Smooth muscle cell (in vitro differentiated cells): ENCODE results near the gene TMC8. TPM values are rescaled to one million over a fixed set of nuclear protein-coding genes. Genes with fewer than 3 reads are reported as not detected.

ENCODE experiments used
- DNase-seq: peaks from one replicate; lab custom pipeline; 2025; ENCODE audit not compliant: unreplicated experiment; lab: John Stamatoyannopoulos, UW
- H2AFZ ChIP-seq: fragments of 200-600 bp; sonication (generic); 2 replicates; pipeline ENCODE4 v1.6.0; 2016; ENCODE audit warnings: antibody characterized with exemption, low read depth, mild to moderate bottlenecking
- H3F3A ChIP-seq: fragments of 200-600 bp; sonication (generic); 2 replicates; pipeline ENCODE4 v1.6.0; 2017; ENCODE audit warnings: antibody characterized with exemption, low read depth
- H3K27ac ChIP-seq: fragments of 200-600 bp; sonication (generic); 2 replicates; pipeline ENCODE4 v1.5.1; 2016; ENCODE audit warnings: low read depth, mild to moderate bottlenecking
- H3K27me3 ChIP-seq: fragments of 200-600 bp; sonication (generic); 2 replicates; pipeline ENCODE4 v1.6.1; 2016; ENCODE audit warnings: low read depth, mild to moderate bottlenecking
- H3K36me3 ChIP-seq: fragments of 200-600 bp; sonication (generic); 2 replicates; pipeline ENCODE4 v1.5.1; 2016; ENCODE audit warnings: low read depth
- H3K4me1 ChIP-seq: fragments of 200-600 bp; sonication (generic); 2 replicates; pipeline ENCODE4 v1.5.1; 2016; ENCODE audit warnings: low read depth
- H3K4me2 ChIP-seq: fragments of 200-600 bp; sonication (generic); 2 replicates; pipeline ENCODE4 v1.6.0; 2016; ENCODE audit warnings: mild to moderate bottlenecking
- H3K4me3 ChIP-seq: fragments of 200-600 bp; sonication (generic); 2 replicates; pipeline ENCODE4 v1.5.1; 2016; ENCODE audit warnings: mild to moderate bottlenecking
- H3K79me2 ChIP-seq: fragments of 200-600 bp; sonication (generic); 2 replicates; pipeline ENCODE4 v1.6.0; 2016; ENCODE audit warnings: low read depth, mild to moderate bottlenecking
- H3K9ac ChIP-seq: fragments of 200-600 bp; sonication (generic); 2 replicates; pipeline ENCODE4 v1.6.0; 2016; ENCODE audit warnings: low read depth
- H3K9me3 ChIP-seq: fragments of 200-600 bp; sonication (generic); replicated peaks from 2 replicates; pipeline ENCODE4 v1.5.1; 2016; ENCODE audit warnings: low read depth
- H4K20me1 ChIP-seq: fragments of 200-600 bp; sonication (generic); 2 replicates; pipeline ENCODE4 v1.6.0; 2016; ENCODE audit warnings: low read depth
- CTCF ChIP-seq: fragments of 200-600 bp; sonication (generic); IDR thresholded peaks from 2 replicates; pipeline ENCODE4 v1.5.1; 2017; ENCODE audit warnings: borderline replicate concordance, mild to moderate bottlenecking, antibody characterized with exemption; ENCODE audit not compliant: insufficient read depth, poor library complexity, severe bottlenecking
- WGBS: methylation state at CpG from one replicate; pipeline ENCODE4 v1.1.7; 2016; ENCODE audit warnings: low lambda C conversion rate; 5-methylcytosine and 5-hydroxymethylcytosine counted together
- polyA plus RNA-seq: library from polyadenylated mRNA; unstranded; fragments of >200 nt; fragmentation: Nextera tagmentation; extraction: Ambion mirVana; gene quantifications from 2 replicates; pipeline ENCODE4 v1.2.1, GENCODE V29; 2016
- total RNA-seq: library from RNA; depleted of rRNA; stranded (reverse); fragments of >200 nt; gene quantifications from 2 replicates; pipeline ENCODE4 v1.2.3, GENCODE V29; 2014

Gene TMC8
- total and polyA plus RNA-seq, 2 experiments from 2014 or later = 0.27 to 0.38 TPM

- H3K4me1 ChIP-seq = no peaks in the 10 kb centered on the region
- no peaks in the 10 kb centered on the region for H4K20me1 ChIP-seq
- H3K79me2 ChIP-seq = no peaks in the 10 kb centered on the region
- no peaks in the 10 kb centered on the region for H3K27me3 ChIP-seq
- DNase-seq = no peak
- no peak overlapping the region for H3K9ac ChIP-seq
- 98% methylated on average over 13 of the region's 13 CpGs for WGBS
- H3K27ac ChIP-seq = no peak overlapping the region
- H3K9me3 ChIP-seq = no peaks in the 10 kb centered on the region
- H3K4me3 ChIP-seq = no peak overlapping the region
- no peak overlapping the region for H2AFZ ChIP-seq
- no peaks in the 10 kb centered on the region for H3F3A ChIP-seq
- TF ChIP-seq CTCF = no peak
- H3K4me2 ChIP-seq = no peak overlapping the region
- peaks cover under 1% of the 10 kb centered on the region for H3K36me3 ChIP-seq
Measured at GRCh38 chr17:78086740-78087139, 43.8 kb upstream of the TMC8 start.

DNA sequence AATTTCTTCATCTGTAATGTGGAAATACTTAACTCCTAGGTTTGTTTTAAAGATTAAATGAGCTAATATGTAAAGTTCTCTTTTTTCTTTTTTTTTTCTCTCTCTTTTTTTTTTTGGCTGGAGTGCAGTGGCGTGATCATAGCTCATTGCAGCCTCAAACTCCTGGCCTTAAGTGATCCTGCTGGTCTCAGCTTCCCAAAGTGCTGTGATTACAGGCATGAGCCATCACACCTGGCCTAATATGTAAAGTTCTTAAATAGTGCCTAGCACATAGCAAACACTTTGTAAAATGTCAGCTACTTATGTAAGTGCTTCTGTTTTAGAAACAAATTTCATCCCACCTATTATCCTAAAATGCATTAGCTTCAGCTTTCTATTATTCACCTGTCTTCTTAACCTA is 42.0 kb upstream of the TMC8 start:
- H2AFZ ChIP-seq = no peak overlapping the region
- H4K20me1 ChIP-seq = no peaks in the 10 kb centered on the region
- DNase-seq = no peak
- TF ChIP-seq CTCF = no peak
- H3K4me2 ChIP-seq = no peak overlapping the region
- 100% methylated on average over 1 of the region's 1 CpG for WGBS
- H3K27me3 ChIP-seq = no peaks in the 10 kb centered on the region
- no peak overlapping the region for H3K27ac ChIP-seq
- no peak overlapping the region for H3K4me3 ChIP-seq
- no peaks in the 10 kb centered on the region for H3F3A ChIP-seq
- no peaks in the 10 kb centered on the region for H3K4me1 ChIP-seq
- no peaks in the 10 kb centered on the region for H3K9me3 ChIP-seq
- no peak overlapping the region for H3K9ac ChIP-seq
- no peaks in the 10 kb centered on the region for H3K79me2 ChIP-seq
- peaks cover 13% of the 10 kb centered on the region for H3K36me3 ChIP-seq

GRCh38 chr17:78089576-78090281 is 40.8 kb upstream of the TMC8 start:
- H2AFZ ChIP-seq = no peak overlapping the region
- no peaks in the 10 kb centered on the region for H4K20me1 ChIP-seq
- TF ChIP-seq CTCF = no peak
- peaks cover 13% of the 10 kb centered on the region for H3K36me3 ChIP-seq
- no peak for DNase-seq
- no peaks in the 10 kb centered on the region for H3K79me2 ChIP-seq
- H3K4me3 ChIP-seq = no peak overlapping the region
- no peak overlapping the region for H3K9ac ChIP-seq
- H3K9me3 ChIP-seq = no peaks in the 10 kb centered on the region
- H3F3A ChIP-seq = no peaks in the 10 kb centered on the region
- no peaks in the 10 kb centered on the region for H3K4me1 ChIP-seq
- H3K27me3 ChIP-seq = no peaks in the 10 kb centered on the region
- no peak overlapping the region for H3K4me2 ChIP-seq
- WGBS = 91% methylated on average over 7 of the region's 7 CpGs
- no peak overlapping the region for H3K27ac ChIP-seq

- H3K4me1 ChIP-seq = no peaks in the 10 kb centered on the region
- no peak overlapping the region for H3K27ac ChIP-seq
- no peaks in the 10 kb centered on the region for H3K79me2 ChIP-seq
- 92% methylated on average over 6 of the region's 6 CpGs for WGBS
- no peak overlapping the region for H2AFZ ChIP-seq
- no peak for TF ChIP-seq CTCF
- H3K4me2 ChIP-seq = no peak overlapping the region
- no peaks in the 10 kb centered on the region for H3K27me3 ChIP-seq
- no peaks in the 10 kb centered on the region for H4K20me1 ChIP-seq
- H3K4me3 ChIP-seq = no peak overlapping the region
- no peak overlapping the region for H3K9ac ChIP-seq
- DNase-seq = no peak
- H3F3A ChIP-seq = no peaks in the 10 kb centered on the region
- H3K36me3 ChIP-seq = peaks cover 13% of the 10 kb centered on the region
- no peaks in the 10 kb centered on the region for H3K9me3 ChIP-seq
Measured at GRCh38 chr17:78092794-78093324, 37.7 kb upstream of the TMC8 start.
